GM19240 (cell line): Measurements from ENCODE around the gene MSI2.
A peak's percentile ranks its signal among the peaks of the same experiment; 100 is the strongest.

ENCODE experiments used
- DNase-seq: peaks from one replicate; pipeline ENCODE4 v3.0.0; 2011; ENCODE audit warnings: low spot score; ENCODE audit not compliant: insufficient read length

MSI2 gene

GRCh38 chr17:57454729-57455062, 198.4 kb downstream of the MSI2 start:
- DNase-seq, result no peak

DNA sequence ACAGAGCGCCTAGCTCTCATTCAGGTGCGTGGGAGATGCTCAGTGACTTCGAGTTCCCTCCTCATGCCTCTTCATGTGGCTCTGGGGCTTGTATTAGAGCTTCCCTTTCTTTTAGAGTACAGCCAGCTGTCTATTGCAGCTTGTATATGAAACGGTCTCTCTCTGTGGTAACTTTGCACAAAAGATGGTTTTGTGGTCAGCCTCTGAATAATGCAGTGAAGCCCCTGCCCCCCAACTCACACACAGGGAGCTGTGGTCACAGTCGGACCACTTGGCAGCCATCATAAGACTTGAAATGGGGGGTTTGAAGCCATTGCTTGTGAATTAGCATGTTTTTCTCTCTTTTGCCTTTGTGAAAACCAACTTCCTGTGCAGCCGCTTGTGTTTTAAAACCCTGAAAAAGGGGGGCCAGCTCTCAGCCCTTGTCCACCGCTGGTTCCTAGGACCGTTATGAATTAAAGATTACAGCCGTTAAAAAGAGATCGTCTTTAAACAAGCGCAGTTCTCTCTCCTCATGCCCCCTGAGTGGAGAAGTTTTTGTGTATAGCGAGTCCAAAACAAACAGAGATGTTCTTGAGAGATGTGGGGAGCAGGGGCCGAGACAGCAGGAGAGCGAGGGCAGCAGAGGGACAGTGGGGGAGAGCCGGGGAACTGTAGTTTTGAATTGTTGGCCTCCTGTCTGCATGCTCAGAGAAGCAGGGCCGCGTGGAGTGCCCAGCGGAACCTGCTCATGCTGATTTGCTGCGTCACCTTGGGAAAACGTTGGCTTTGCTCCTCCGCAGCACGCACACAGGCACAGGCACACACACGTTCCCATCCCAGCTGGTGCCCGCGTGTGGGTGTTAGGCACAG, 199.0 kb downstream of the MSI2 start:
- no peak for DNase-seq

GRCh38 chr17:57456622-57457021, 200.3 kb downstream of the MSI2 start:
- DNase-seq, result no peak

GRCh38 chr17:57457188-57457587, 200.9 kb downstream of the MSI2 start:
- no peak for DNase-seq

GRCh38 chr17:57458718-57459285, 202.5 kb downstream of the MSI2 start:
- DNase-seq, result no peak

- DNase-seq, result no peak
Observed at GRCh38 chr17:57459286-57459915, 203.1 kb downstream of the MSI2 start.

GRCh38 chr17:57461082-57461481, 204.8 kb downstream of the MSI2 start:
- DNase-seq, result no peak

DNA sequence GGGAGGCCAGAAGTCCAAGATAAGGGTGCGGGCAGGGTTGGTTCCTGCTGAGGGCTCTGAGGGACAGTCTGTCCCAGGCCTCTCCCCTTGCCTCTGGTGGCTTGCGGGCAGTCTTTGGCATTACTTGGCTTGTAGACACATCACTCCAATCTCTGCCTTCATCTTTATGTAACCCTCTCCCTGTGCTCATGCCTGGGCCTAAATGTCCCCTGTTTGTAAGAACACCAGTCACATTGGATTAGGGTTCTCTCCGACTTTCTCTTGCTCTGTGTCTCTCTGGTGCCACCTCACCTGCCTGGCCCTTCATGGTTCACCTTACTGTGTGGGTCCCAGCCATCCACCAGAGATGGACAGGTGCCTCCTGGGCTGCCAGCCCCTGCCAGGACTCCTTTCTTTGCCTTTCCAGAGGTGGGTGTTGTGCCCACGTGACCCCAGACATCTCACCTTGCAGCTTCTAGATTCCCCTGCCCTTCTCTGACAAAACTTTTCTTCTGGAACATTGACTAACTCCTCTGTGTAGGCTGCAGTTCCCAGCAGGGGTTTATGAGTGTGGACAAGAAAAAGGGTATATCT, 205.8 kb downstream of the MSI2 start:
- no peak for DNase-seq

DNA sequence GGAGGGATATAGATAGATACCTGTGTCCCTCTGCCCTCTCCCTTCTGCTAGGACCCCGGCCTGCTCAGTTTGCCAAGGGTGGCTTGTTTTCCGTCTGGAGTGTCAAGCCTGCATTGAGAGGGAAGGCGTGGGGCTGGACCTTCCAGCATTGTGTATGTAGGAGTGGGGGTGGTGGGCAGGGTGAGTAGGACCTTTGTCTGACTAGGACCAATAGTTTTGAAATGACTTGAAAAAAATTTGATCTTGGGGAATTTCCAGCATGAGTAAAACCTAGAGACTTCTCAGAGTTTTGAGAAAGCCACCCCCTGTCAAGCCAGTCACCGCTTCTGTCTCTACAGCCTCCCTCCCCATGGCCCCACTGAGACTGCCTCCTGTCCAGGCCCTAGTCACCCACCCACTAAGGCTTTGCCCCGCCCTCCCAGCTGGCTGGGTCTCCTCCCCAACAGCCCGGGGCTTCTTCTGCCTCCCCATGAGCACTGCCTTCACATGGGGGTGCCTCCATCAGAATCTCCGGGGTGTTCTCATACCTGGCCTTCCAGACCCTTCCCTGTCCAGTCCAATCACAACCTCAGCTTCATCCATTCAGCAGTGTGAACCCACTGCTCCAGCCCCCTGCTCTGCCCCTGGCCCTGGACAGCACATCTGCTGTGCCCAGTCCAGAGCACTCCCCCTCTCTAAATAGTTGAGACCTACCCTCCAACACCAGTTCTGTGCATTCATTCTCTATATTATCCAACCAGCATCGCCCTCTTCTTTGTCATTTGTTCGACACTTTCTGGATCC, 207.0 kb downstream of the MSI2 start:
- DNase-seq, result peak; percentile 91

DNA sequence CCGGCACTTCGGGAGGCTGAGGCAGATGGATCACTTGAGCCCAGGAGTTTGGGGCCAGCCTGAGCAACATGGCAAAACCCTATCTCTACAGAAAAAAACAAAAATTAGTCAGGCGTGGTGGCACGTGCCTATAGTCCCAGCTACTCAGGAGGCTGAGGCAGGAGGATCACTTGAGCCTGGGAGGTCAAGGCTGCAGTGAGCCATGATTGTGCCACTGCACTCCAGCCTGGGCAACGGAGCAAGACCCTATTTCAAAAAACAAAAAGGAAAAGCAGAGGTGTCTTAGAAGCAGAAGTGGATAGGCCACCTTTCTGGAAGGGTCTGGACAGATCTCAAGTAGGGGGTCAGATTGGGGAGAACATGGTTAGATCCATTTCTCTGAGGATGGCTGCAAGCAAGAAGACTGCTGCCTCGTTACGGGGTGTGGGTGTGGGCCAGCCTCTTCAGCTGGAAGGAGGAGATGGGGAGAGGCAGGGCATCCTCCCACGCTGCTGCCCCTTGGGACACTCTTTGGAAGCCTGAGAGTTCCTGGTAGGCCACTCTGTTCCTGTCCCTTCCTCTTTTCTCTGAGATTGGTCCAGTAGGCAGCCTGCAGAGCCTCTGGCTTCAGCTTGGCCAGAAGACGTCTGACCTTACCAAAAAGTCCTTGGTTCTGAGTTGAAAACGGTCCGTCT, 208.0 kb downstream of the MSI2 start:
- DNase-seq, result no peak

DNA sequence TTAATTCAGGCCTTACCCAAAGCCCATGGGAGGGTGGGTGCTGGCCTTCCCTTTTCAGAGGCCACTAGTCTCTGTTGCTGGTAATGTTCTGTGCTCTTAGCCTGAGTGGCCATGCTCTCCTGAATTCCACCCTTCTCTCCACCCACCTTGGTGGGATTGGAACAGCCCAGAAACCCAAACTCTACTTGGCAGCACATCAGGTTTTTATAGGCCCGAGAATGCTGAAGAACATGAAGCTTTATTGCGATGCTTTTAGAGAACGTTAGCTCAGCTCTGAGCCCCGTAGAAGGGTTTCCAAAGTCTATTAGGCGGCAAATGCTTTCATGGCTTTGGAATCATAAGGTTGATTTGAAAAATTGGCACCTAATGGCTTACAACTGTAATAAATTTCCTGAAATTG, 209.3 kb downstream of the MSI2 start:
- no peak for DNase-seq

DNA sequence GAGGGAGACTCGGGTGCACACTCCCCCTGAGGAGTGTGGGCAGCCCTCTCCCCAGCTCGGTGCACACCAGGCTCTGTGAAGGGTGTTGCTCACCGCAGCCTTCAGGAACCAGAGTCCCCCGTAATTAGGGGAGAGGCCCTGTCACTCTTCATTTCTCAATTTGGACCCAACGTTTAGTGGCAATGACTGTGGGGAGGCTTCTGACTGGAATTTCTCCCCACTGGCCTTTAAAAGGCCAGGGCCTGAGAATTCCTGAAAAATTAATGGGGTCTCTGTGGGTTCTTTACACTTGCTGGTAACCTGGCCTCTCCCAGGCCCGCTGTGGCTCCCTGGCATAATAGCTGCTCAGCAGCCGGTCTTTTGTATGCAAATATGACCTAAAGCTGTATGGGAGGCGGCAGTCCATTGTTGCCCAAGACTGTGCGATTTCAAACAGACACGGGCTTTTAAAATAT, 209.7 kb downstream of the MSI2 start:
- DNase-seq, result no peak

- no peak for DNase-seq
Observed at GRCh38 chr17:57466521-57466920, 210.2 kb downstream of the MSI2 start.

- DNase-seq, result no peak
Observed at GRCh38 chr17:57467226-57467625, 210.9 kb downstream of the MSI2 start.

GRCh38 chr17:57467801-57468200, 211.5 kb downstream of the MSI2 start:
- DNase-seq, result no peak

DNA sequence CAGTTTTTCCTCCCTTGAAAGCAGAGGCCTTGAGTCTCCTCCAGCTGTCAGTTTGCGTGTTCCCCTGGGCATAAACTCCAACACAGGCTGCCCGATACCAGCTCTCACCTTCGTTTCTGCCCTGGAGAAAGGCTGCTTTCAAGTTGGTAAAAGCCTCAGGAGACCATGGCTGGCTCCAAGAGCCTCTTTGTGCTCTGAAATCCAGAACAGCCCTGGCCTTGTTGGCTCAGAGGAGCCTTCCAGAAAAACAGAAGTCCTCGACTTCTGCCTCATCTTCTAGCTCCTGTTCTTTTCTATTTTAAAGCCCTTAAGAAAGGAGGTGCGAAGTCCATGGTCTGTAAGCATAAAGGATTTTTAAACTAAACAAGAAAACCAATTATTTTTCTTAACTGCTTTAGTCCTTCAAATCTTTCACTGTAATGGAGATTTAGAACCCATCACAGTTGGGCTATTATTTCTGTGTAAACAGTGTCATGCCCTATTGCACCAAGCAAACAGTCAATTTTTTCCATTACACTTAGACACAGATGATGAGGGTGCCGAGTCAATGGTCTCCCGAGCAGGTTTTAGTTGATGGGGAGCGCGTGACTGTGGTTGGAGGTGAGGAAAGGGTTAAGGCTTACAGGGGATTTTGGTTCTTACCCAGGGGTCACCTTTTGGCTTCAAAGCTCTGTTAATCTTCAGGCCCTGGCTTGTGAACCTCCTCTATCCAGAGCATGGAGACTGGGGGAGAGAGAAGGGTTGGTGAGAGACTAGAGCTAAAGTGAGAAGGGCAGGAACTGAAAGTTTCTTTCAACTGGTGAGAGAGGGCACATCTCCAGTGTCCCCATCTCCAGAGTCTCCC, 212.8 kb downstream of the MSI2 start:
- DNase-seq, result no peak

- DNase-seq, result no peak
Observed at GRCh38 chr17:57470906-57471305, 214.6 kb downstream of the MSI2 start.

DNA sequence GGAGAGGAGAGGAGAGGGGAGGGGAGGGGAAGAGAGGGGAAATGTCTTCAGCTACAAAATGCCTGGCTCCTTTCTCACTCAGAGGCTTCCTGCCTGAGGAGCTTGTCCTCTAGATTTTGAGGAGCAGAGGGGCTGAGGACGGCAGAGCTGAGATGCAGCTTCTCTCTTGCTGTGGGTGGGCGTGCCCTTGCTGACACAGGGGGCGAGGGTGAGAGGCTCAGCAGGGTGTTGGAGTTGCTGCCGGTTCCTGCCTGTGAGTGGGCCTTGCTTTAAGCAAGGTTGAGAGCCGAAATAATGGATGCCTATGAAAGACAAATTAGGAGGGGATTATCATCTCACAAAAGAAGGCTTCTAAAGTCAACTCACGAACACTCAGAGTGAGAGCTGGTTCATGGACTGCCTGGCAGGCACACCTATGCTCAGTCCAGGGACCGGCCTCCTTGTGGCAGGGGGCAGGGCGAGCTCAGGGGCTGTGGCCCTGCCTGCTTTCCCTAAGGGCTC, 215.6 kb downstream of the MSI2 start:
- DNase-seq, result no peak

GRCh38 chr17:57475796-57476195, 219.5 kb downstream of the MSI2 start:
- DNase-seq, result no peak
